HG02798 (cell line): ENCODE data around the gene CFAP251.

Experiments
- ATAC-seq: cut with Tn5 transposase; IDR thresholded peaks from one replicate; pipeline ENCODE4 v1.9.1; 2021; ENCODE audit warnings: mild to moderate bottlenecking; ENCODE audit not compliant: unreplicated experiment, poor library complexity

Gene CFAP251

DNA sequence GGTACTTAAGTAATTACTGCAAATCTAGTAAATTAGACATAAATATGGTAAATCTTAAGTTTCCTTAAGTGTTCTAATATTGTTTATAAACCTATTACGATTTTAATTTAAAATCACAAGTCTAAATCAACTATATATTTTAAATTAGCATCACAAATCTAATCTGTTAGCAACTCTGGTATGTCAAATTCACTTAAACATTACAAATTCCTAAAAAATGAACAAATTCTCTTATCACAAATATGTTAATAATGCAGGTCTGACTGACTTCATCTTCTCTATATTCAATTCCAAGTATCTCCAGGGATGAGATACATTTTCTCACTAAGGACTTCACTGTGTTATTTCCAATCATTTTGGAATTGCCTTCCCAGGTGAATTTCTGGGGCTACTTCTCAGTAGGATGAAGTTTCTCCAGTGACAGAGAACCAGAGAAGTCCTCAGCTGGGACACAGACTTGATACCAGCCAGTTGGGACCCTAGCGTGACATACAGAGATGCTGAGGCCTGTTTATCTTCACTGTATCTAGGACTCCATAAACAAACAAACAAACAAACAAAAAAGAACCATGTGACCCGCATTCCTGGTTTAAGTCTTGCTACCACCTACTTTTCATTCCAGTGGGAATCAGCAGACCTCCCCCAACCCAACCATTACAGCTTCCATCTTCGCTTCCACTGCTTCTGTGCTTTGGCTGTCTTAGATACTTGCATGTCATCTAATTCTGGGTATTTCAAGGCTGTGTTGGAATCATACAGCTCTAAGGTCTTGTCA, 21.8 kb downstream of the CFAP251 start:
- ATAC-seq = no peak

DNA sequence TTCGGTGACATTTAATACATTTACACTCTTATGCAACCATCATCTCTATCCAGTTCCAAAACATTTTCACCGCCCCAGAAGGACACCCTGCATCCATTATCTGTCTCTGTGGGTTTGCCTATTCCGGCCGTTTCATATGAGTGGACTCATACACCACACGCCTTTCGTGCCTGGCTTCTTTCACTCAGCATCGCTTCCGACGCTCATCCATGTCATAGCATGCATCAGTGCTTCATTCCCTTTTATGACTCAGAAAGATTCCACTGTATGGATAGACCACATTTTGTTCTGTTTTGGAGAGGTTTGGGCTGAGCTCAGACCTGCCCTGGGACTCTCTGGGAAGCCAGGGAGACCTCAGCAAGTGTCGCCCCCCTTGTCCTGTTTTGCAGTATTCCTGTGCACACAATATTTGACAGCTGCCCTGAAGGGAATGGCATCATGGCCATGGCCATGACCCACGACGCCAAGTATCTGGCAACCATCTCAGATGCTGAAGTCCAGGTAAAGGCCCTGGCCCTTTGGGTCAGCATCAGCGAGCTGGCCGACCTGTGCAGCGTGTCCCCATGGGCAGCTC, 23.8 kb downstream of the CFAP251 start:
- no peak for ATAC-seq

GRCh38 chr12:121943926-121944325, 25.5 kb downstream of the CFAP251 start:
- no peak for ATAC-seq

DNA sequence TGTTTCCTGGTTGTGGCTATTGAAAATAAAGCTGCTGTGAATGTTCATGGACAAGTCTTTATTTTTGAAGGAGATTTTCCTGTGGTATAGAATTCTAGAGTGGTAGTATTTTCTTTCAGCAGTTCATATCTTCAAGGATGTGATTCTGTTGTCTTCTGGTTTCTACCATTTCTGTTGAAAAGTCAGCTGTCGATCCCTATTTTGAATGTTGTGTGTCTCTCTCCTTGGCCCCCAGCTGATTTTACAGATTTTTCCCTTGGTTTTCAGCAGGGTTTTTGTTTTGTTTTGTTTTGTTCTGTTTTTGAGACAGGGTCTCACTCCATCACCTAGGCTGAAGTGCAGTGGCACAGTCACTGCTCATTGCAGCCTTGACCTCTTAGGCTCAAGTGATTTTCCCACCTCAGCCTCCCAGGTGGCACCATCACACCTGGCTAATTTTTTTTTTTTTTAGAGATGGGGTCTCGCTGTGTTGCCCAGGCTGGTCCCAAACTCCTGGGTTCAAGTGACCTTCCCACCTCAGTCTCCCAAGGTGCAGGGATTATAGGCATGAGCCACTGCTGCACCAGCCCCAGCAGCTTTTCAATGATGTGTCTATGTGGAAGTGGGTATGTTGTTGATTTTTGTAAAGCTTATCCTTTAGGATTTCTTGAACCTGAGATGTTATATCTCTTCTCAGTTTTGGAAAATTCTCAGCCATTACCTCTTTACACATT, 28.1 kb downstream of the CFAP251 start:
- no peak for ATAC-seq

- ATAC-seq = no peak
Measured at GRCh38 chr12:121947981-121948380, 29.6 kb downstream of the CFAP251 start.

GRCh38 chr12:121949648-121950397, 31.4 kb downstream of the CFAP251 start:
- ATAC-seq = no peak

DNA sequence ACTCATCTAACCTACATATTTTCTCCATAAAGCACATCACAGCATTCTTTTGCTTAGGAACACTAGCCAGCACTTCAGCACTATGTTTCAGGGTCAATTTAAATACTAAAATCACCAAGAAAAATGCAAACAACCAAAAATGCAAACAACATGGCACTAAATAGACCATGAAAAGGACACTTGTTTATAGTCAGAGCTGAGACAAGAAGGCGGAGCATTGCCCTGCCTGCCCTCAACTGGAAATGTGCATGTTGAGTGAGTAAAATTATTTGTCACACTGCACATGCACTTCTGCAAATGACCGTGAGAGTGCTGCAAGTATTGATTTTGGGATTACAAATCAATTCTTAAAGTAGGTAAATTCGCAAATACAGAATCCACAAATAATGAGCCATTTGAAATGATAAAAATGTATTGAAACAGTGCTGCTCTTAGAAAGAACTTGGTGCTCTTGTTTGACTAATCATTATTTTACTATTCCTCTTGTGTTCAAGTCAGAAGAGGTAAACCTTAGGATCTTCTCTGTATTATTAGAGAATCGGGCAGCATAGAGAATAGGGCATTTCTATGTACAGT, 34.8 kb downstream of the CFAP251 start:
- ATAC-seq = no peak

DNA sequence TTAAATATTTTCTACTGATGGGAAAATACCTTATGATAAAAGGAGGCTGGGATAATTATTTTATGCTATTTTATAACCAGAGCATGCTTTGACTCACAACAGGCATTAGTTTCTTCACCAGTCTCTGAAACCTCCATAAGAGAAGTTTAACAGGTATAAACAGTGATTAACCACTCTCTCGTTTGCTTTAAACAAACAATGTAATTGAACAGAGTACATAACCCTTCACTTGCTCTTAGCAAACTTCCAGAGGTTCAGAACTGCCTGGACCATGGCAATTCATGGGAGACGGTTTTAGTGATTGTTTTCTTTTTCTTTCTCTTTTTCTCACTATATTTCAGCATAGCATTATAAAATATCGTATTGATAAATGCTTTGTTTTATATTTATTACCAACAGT, 35.3 kb downstream of the CFAP251 start:
- ATAC-seq = no peak

DNA sequence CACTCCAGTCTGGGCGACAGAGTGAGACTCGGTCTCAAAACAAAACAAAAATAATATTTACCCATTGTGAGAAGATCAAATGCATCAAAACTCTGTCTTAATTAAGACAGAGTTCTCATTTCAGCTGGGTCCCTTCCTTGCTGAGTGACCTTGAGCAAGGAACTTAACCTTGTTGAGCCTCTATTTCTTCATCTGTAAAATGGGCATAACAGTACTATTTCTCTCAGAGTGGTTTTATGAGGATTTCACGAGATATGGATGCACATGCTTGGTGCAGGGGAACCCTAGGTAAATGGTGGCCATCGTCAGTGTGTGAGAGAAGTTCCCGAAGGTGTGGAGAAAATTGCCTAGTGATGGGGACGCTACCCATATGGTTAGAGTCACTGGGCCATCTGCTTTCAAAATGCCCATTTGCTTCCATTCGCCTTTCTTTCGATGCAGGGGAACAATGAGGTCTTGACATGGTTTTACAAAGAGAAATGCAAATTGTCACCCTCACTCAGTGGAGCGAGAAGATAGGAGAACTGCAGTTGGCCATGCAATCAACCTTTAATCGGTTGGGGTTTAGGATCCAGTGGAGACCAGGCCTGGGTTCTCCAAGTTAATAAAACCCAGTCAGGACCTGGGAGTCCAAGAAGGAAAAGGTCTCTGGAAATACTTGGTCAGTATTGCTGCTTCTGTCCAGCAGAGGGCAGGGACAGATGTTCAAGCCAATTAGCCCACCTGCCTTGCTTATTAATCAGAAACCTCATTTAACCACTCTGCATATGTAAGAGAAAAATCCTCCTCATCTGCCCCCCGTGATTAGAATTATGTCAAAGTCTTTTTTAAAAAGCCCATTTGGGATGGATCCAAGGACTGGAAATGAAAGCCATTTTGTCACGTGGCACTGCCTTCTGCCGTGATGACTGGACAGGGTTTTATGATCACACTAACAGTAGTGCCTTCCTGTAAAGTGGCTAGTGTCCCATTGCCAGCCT, 37.2 kb downstream of the CFAP251 start:
- ATAC-seq = no peak

DNA sequence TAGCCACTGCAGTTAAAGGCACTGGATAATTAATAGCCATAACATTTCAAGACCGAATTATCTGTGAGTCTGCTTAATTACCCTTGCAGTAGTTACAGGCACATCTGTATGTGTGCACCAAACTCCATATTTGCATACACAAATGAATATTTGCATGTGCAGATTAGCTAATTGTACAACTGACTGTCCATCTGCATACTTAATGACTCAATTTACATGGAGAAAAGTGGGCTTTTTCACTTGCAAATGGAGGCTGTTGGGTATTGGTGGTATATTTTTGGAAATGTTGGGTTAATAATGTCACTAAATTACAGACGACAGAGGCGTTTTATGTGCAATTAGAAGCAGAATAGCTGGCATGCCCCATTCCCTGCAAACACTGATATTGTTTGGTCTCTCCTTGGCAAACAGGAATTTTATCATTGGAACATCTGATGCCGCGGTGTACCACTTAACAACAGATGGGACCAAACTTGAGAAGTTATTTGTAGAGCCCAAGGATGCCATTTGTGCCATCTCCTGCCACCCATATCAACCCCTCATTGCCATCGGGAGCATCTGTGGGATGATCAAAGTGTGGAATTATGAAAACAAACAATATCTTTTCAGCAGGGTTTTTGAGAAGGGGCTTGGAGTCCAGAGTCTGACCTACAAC, 39.6 kb downstream of the CFAP251 start:
- ATAC-seq = no peak

- no peak for ATAC-seq
Measured at GRCh38 chr12:121958541-121959240, 40.3 kb downstream of the CFAP251 start.

DNA sequence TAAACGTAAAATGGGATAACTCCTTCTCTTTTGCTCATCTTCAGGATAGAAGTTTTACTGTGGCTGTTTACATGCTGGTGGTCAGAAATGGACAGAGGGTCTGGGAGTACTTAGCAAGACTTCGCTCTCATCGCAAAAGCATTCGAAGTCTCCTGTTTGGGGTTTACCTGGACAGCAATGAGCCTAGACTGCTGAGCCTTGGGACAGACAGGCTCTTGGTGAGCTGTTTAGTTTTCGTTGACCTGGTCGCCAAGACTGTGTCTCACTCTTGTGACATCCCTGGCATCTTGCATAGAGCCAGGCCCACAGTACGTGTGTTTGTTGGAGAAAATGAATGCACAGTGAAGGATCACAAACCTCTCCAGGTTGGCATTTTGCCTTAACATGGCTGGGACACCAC, 42.1 kb downstream of the CFAP251 start:
- no peak for ATAC-seq

- ATAC-seq = no peak
Measured at GRCh38 chr12:121961195-121961879, 42.9 kb downstream of the CFAP251 start.

- no peak for ATAC-seq
Measured at GRCh38 chr12:121963341-121964018, 45.1 kb downstream of the CFAP251 start.

GRCh38 chr12:121964813-121965643, 46.6 kb downstream of the CFAP251 start:
- no peak for ATAC-seq

GRCh38 chr12:121966959-121967358, 48.6 kb downstream of the CFAP251 start:
- ATAC-seq = no peak
